ENCODE measurements around the gene MPPED2.

DNA sequence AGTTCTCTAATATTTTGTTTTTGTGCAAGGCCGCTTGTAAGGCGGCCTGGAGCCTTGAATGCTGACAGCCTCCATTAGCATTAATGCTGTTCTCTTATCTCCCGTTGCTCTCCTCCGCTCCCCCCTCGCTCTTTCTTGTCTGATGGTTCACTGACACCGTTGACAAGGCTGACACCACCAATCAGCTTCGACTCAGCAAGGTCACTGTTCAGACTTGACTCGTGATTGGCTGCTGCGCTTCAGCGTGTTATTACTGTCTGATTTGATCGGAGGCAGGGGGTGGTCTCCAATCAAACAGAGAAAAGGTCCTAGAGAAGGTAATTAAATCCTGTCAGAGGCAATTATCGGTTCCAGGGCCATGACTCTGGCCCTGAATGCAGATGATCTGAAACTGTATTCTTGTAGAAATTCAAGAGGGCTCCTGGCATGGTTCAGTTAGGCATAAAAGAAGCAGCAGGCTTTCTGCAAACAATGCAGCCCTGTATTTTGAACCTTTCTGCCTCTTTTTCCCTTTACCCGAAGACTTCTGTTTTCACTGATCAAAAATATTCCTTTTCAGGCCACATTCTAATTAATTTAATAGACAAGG lies 49.3 kb upstream of the MPPED2 start:
- TF ChIP-seq, protein P1, sequence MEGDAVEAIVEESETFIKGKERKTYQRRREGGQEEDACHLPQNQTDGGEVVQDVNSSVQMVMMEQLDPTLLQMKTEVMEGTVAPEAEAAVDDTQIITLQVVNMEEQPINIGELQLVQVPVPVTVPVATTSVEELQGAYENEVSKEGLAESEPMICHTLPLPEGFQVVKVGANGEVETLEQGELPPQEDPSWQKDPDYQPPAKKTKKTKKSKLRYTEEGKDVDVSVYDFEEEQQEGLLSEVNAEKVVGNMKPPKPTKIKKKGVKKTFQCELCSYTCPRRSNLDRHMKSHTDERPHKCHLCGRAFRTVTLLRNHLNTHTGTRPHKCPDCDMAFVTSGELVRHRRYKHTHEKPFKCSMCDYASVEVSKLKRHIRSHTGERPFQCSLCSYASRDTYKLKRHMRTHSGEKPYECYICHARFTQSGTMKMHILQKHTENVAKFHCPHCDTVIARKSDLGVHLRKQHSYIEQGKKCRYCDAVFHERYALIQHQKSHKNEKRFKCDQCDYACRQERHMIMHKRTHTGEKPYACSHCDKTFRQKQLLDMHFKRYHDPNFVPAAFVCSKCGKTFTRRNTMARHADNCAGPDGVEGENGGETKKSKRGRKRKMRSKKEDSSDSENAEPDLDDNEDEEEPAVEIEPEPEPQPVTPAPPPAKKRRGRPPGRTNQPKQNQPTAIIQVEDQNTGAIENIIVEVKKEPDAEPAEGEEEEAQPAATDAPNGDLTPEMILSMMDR (IDR thresholded peaks at IDR 0.05), result no peak
- TF ChIP-seq POLR2A (IDR thresholded peaks at IDR 0.05), result no peak

Measured in stomach (tissue), 4 donors.